ENCODE results near the gene ADCY6. TPM values are rescaled to one million over a fixed set of nuclear protein-coding genes. Genes with fewer than 3 reads are reported as not detected.

Gene ADCY6
- total RNA-seq, 1 experiment from 2014 or later: 31.1 TPM

DNA sequence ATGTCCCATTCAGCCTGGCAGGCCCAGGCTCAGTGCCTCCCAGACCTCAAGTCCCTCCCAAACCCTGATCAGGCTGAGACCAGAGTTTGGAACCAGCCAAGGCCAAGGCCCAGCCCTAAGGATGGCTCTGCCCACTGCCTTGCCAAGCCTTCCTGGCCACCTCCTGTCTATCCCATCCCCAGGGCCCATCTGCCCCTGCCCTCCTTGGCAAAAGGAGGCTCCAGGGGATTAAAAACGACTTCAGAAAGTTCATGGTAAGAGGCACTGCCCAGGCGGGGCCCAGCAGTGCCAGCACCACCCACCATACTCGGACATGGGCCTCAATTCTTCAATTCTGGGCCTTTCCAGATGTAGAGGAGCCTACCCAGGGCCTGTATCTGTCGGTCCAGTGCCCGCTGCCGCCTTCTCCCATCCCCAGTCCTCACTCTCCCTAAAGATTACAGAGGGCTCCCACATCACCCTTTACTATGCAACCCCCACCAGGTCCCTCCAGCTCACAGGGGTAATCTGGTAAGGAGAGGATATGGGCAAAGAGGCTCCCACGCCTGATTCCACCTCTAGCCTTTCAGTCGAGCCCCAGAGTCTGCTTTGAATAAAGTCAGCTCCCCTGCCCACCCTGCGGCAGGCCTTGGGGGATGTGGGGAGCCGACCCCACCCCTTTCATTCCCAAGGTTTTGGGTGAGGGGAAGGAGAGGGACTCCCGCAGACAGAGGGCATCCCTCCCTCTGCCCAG lies 932 bp downstream of the ADCY6 start:
- H2AK5ac ChIP-seq (ENCODE audit: insufficient read length, low read length): no peak overlapping the region
- Mint-ChIP-seq H3K9me3 (no peaks in the 10 kb centered on the region), H3K27me3 (ENCODE audit: low read depth) (peaks cover 7% of the 10 kb centered on the region), H3K36me3 (ENCODE audit: insufficient read depth in 1 of 3, low read depth in 3 of 3) (peaks cover 0 to 3% (median 0%) of the 10 kb centered on the region in 3 experiments; a peak in 2 of 7 replicates), H3K27ac (peak overlapping the region in 1 of 3 experiments; percentile 39; a peak in 2 of 7 replicates), H3K4me3 (peak overlapping the region; percentile 90 to 97), H3K4me1 (peaks cover 25 to 36% of the 10 kb centered on the region in 2 experiments)
- H3K4me1 ChIP-seq (ENCODE audit: insufficient read depth, low read length): no peaks in the 10 kb centered on the region
- no peak overlapping the region for H2BK5ac ChIP-seq (ENCODE audit: insufficient read length, low read length)
- H2BK20ac ChIP-seq (ENCODE audit: low read depth, low read length, poor library complexity, severe bottlenecking): no peak overlapping the region
- H2BK15ac ChIP-seq (ENCODE audit: low read depth, low read length): no peak overlapping the region
- H3K56ac ChIP-seq (ENCODE audit: insufficient read length, low read depth, low read length): no peak overlapping the region
- no peak overlapping the region for H3K27ac ChIP-seq (ENCODE audit: insufficient read length, low read depth, low read length)
- H3K79me1 ChIP-seq (ENCODE audit: insufficient read depth, low read depth, low read length, poor library complexity, severe bottlenecking): no peaks in the 10 kb centered on the region
- peak overlapping the region; percentile 49 for H3K4me2 ChIP-seq (ENCODE audit: insufficient read depth, insufficient read length, low read length)
- no peak overlapping the region for H3K4ac ChIP-seq (ENCODE audit: low read depth, low read length)
- H3K23me2 ChIP-seq (ENCODE audit: insufficient read length, low read depth, low read length, poor library complexity, severe bottlenecking): peaks cover 6% of the 10 kb centered on the region
- no CpG with 5 or more reads among the region's 11 CpGs for WGBS (ENCODE audit: extremely low coverage, insufficient read length, low lambda C conversion rate)
- no peak overlapping the region for H3T11ph ChIP-seq (ENCODE audit: low read length)
- H3K23ac ChIP-seq (ENCODE audit: insufficient read length, low read depth, low read length): no peak overlapping the region
- H3K79me2 ChIP-seq (ENCODE audit: insufficient read depth, low read length): no peaks in the 10 kb centered on the region
- no peak overlapping the region for H4K91ac ChIP-seq (ENCODE audit: insufficient read length, low read depth, low read length)
- no peak for DNase-seq
- TF ChIP-seq CTCF (conservative IDR thresholded peaks at IDR 0.05): no peak
- H4K8ac ChIP-seq (replicated peaks; ENCODE audit: insufficient read length, low read depth, low read length): no peak overlapping the region
- no peaks in the 10 kb centered on the region for H3K9me3 ChIP-seq (ENCODE audit: control insufficient read depth, low read depth, low read length)
- H4K5ac ChIP-seq (ENCODE audit: insufficient read length, low read depth, low read length): no peak overlapping the region
- H2BK12ac ChIP-seq (ENCODE audit: insufficient read length, low read depth, low read length): no peak overlapping the region
- no peak overlapping the region for H2BK120ac ChIP-seq (ENCODE audit: low read depth, low read length, poor library complexity, severe bottlenecking)
- no peaks in the 10 kb centered on the region; the same call in 1 of the 2 replicates for H3K27me3 ChIP-seq (ENCODE audit: insufficient read depth, low read length)
- peak overlapping the region; percentile 18; the same call in 1 of the 2 replicates for H3K14ac ChIP-seq (ENCODE audit: insufficient read depth, low read length)
- no peaks in the 10 kb centered on the region for H4K20me1 ChIP-seq (ENCODE audit: control insufficient read depth, insufficient read depth, insufficient read length)
- no peak overlapping the region for H2AFZ ChIP-seq (ENCODE audit: low read length)
- H3K18ac ChIP-seq (ENCODE audit: insufficient read length, low read depth, low read length): no peak overlapping the region
- no peak overlapping the region for H3K9ac ChIP-seq (ENCODE audit: extremely low read depth, insufficient read length, low read length)
